ENCODE measurements around the gene BLVRB. TPM values are rescaled to one million over a fixed set of nuclear protein-coding genes. Genes with fewer than 3 reads are reported as not detected.

BLVRB gene
- total RNA-seq, 3 donors from 2014 or later (not counting 1 experiment from before 2014, with no cell fraction given), result 16.8 to 25.2 (median 18.3) TPM

DNA sequence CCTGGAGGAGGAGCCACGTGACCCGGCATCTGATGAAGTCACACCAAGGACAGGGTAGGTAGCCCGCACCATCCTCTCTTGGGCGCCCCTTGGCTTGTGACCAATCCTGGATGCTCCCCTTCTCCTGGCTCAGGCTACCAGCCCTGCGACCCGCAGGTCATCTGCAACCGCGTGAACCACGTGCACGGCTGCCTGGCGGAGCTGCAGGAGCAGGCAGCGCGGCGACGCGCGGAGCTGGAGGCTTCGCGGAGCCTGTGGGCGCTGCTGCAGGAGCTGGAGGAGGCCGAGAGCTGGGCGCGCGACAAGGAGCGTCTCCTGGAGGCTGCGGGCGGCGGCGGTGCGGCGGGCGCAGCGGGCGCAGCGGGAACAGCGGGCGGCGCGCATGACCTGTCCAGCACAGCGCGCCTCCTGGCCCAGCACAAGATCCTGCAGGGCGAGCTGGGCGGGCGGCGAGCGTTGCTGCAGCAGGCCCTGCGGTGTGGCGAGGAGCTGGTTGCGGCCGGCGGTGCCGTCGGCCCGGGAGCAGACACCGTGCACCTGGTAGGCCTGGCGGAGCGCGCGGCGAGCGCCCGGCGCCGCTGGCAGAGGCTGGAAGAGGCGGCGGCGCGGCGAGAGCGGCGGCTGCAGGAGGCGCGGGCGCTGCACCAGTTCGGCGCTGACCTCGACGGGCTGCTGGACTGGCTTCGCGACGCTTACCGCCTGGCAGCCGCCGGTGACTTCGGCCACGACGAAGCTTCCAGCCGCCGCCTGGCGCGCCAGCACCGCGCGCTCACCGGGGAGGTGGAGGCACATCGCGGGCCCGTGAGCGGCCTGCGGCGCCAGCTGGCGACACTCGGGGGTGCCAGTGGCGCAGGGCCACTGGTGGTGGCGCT, 47.2 kb upstream of the BLVRB start:
- 10% methylated on average over 105 of the region's 105 CpGs for WGBS (ENCODE audit: insufficient coverage)
- peaks cover 30 to 40% of the 10 kb centered on the region in 2 donors for H3K27me3 Mint-ChIP-seq (ENCODE audit: low read depth in 2 of 2)
- no peaks in the 10 kb centered on the region for H3K36me3 Mint-ChIP-seq
- H3K36me3 ChIP-seq (ENCODE audit: control insufficient read depth, insufficient read depth, low read length), result no peaks in the 10 kb centered on the region
- DNase-seq, result no peak
- intact Hi-C loops (cut with micrococcal nuclease), result no loop called here
- TF ChIP-seq, protein P1, sequence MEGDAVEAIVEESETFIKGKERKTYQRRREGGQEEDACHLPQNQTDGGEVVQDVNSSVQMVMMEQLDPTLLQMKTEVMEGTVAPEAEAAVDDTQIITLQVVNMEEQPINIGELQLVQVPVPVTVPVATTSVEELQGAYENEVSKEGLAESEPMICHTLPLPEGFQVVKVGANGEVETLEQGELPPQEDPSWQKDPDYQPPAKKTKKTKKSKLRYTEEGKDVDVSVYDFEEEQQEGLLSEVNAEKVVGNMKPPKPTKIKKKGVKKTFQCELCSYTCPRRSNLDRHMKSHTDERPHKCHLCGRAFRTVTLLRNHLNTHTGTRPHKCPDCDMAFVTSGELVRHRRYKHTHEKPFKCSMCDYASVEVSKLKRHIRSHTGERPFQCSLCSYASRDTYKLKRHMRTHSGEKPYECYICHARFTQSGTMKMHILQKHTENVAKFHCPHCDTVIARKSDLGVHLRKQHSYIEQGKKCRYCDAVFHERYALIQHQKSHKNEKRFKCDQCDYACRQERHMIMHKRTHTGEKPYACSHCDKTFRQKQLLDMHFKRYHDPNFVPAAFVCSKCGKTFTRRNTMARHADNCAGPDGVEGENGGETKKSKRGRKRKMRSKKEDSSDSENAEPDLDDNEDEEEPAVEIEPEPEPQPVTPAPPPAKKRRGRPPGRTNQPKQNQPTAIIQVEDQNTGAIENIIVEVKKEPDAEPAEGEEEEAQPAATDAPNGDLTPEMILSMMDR (IDR thresholded peaks at IDR 0.05), result no peak
- peak in 1 of 3 donors; percentile 13 for ATAC-seq
- no peaks in the 10 kb centered on the region for H3K4me1 ChIP-seq (ENCODE audit: control insufficient read depth, insufficient read depth, low read length)
- H3K27me3 ChIP-seq (ENCODE audit: control insufficient read depth, insufficient read depth, low read length), result peaks cover 9% of the 10 kb centered on the region
- no peak overlapping the region for H3K27ac ChIP-seq (ENCODE audit: low read length)
- no peaks in the 10 kb centered on the region for H3K9me3 Mint-ChIP-seq
- H3K4me3 Mint-ChIP-seq, result no peak overlapping the region
- no peaks in the 10 kb centered on the region for H3K4me1 Mint-ChIP-seq
- H3K4me3 ChIP-seq (ENCODE audit: low read length), result no peak overlapping the region
- no peaks in the 10 kb centered on the region for H3K9me3 ChIP-seq (ENCODE audit: control insufficient read depth, insufficient read depth, low read length)
- H3K27ac Mint-ChIP-seq, result no peak overlapping the region

DNA sequence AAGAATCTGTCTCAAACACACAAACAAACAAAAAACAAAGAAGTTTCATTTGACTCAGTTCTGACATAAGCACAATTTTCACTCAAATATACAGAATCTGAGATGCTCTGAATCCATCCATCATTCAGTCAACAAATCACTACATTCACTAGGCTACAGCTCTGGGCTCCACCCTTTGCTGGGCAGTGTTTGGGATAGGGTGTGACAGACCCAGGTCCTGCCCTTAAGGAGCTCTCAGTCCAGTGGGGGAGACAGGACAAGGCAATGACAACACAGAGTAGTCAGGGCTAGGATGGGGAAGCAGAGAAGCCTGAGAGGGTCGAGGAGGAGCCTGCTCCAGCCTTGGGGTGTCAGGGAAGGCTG, 46.5 kb upstream of the BLVRB start:
- TF ChIP-seq, protein P1 (IDR thresholded peaks at IDR 0.05), result no peak
- H3K27ac ChIP-seq (ENCODE audit: low read length), result no peak overlapping the region
- Mint-ChIP-seq H3K27me3 (ENCODE audit: low read depth in 2 of 2) (peaks cover 30 to 41% of the 10 kb centered on the region in 2 donors), H3K36me3 (no peaks in the 10 kb centered on the region), H3K27ac (no peak overlapping the region), H3K4me3 (no peak overlapping the region), H3K9me3 (no peaks in the 10 kb centered on the region), H3K4me1 (no peaks in the 10 kb centered on the region)
- DNase-seq, result no peak
- H3K4me1 ChIP-seq (ENCODE audit: control insufficient read depth, insufficient read depth, low read length), result no peaks in the 10 kb centered on the region
- WGBS (ENCODE audit: insufficient coverage), result 9% methylated on average over 1 of the region's 1 CpG
- H3K9me3 ChIP-seq (ENCODE audit: control insufficient read depth, insufficient read depth, low read length), result no peaks in the 10 kb centered on the region
- intact Hi-C loops (cut with micrococcal nuclease), result no loop called here
- peaks cover 9% of the 10 kb centered on the region for H3K27me3 ChIP-seq (ENCODE audit: control insufficient read depth, insufficient read depth, low read length)
- ATAC-seq, result no peak
- no peak overlapping the region for H3K4me3 ChIP-seq (ENCODE audit: low read length)
- no peaks in the 10 kb centered on the region for H3K36me3 ChIP-seq (ENCODE audit: control insufficient read depth, insufficient read depth, low read length)

DNA sequence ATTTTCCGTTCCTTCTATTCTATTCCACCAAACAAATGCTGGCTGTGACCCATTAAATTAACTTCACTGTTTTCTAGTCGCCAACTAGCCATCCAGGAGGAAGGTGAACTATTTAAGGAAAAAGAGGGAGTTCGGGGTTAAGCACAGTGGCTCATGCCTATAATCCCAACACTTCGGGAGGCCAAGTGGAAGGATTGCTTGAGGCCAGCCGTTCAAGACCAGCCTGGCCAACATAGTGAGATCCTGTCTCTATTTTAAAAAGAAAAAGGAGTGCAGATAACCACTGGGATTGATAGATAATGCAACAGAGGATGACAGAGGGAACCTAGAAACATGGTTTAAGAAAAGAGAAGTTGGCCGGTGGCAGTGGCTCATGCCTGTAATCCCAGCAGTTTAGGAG, 45.9 kb upstream of the BLVRB start:
- no peaks in the 10 kb centered on the region for H3K36me3 Mint-ChIP-seq
- Histone ChIP-seq H3K27ac (ENCODE audit: low read length) (no peak overlapping the region), H3K27me3 (ENCODE audit: control insufficient read depth, insufficient read depth, low read length) (peaks cover 9% of the 10 kb centered on the region), H3K4me1 (ENCODE audit: control insufficient read depth, insufficient read depth, low read length) (no peaks in the 10 kb centered on the region), H3K9me3 (ENCODE audit: control insufficient read depth, insufficient read depth, low read length) (no peaks in the 10 kb centered on the region), H3K4me3 (ENCODE audit: low read length) (no peak overlapping the region), H3K36me3 (ENCODE audit: control insufficient read depth, insufficient read depth, low read length) (no peaks in the 10 kb centered on the region)
- no peak overlapping the region for H3K27ac Mint-ChIP-seq
- TF ChIP-seq, protein P1 (IDR thresholded peaks at IDR 0.05), result no peak
- H3K27me3 Mint-ChIP-seq (ENCODE audit: low read depth in 2 of 2), result peaks cover 30 to 37% of the 10 kb centered on the region in 2 donors
- H3K4me3 Mint-ChIP-seq, result no peak overlapping the region
- no peaks in the 10 kb centered on the region for H3K4me1 Mint-ChIP-seq
- DNase-seq (no peak), ATAC-seq (no peak)
- H3K9me3 Mint-ChIP-seq, result no peaks in the 10 kb centered on the region
- 85% methylated on average over 6 of the region's 6 CpGs for WGBS (ENCODE audit: insufficient coverage)
- intact Hi-C loops (cut with micrococcal nuclease), result no loop called here
